ENCODE results near the gene GATAD2A. TPM values are rescaled to one million over a fixed set of nuclear protein-coding genes. Genes with fewer than 3 reads are reported as not detected.
A peak's percentile ranks its signal among the peaks of the same experiment; 100 is the strongest.

GATAD2A gene
- total and polyA plus RNA-seq, 2 donors (not counting 1 experiment from before 2014, with no cell fraction given): 31.7 to 63.5 TPM

GRCh38 chr19:19527371-19527656 lies 121.8 kb downstream of the GATAD2A start:
- peaks cover 5% of the 10 kb centered on the region for H3K36me3 ChIP-seq (ENCODE audit: control insufficient read depth, insufficient read depth, low read length)
- H3K4me3 ChIP-seq (replicated peaks in 1 of 4; ENCODE audit: control extremely low read depth in 1 of 4, insufficient read depth in 1 of 4, low read depth in 3 of 4, low read length in 4 of 4): no peak overlapping the region
- no peak overlapping the region for H3K4me2 ChIP-seq (ENCODE audit: extremely low read depth, insufficient read depth, low read length)
- H3K4me1 ChIP-seq (ENCODE audit: control insufficient read depth, extremely low read depth, insufficient read depth, low read length): no peaks in the 10 kb centered on the region
- no peaks in the 10 kb centered on the region for H3K79me2 ChIP-seq (ENCODE audit: control insufficient read depth, insufficient read depth, low read length)
- H3K27ac ChIP-seq (ENCODE audit: insufficient read depth, low read length): no peak overlapping the region
- TF ChIP-seq CTCF (conservative IDR thresholded peaks at IDR 0.05 in 1 of 2, IDR thresholded peaks at IDR 0.05 in 1 of 2; ENCODE audit: low read depth in 1 of 2, low read length in 2 of 2): no peak
- TF ChIP-seq EZH2 (IDR thresholded peaks at IDR 0.05; ENCODE audit: low read length, missing control alignments): no peak
- H3K9ac ChIP-seq (ENCODE audit: insufficient read depth, low read length): no peak overlapping the region
- H3K27me3 ChIP-seq (ENCODE audit: control insufficient read depth, insufficient read depth, low read length): no peaks in the 10 kb centered on the region
- H4K20me1 ChIP-seq (ENCODE audit: control insufficient read depth, extremely low read depth, insufficient read depth, low read length): no peaks in the 10 kb centered on the region
- DNase-seq (ENCODE audit: low read depth in 2 of 2): no peak
- H2AFZ ChIP-seq (ENCODE audit: low read length): no peak overlapping the region
- H3K9me3 ChIP-seq (ENCODE audit: control insufficient read depth, insufficient read depth, low read depth, low read length): no peaks in the 10 kb centered on the region

GRCh38 chr19:19527674-19528625 lies 122.5 kb downstream of the GATAD2A start:
- no peak overlapping the region for H3K9ac ChIP-seq (ENCODE audit: insufficient read depth, low read length)
- no peak overlapping the region for H3K27ac ChIP-seq (ENCODE audit: insufficient read depth, low read length)
- H3K9me3 ChIP-seq (ENCODE audit: control insufficient read depth, insufficient read depth, low read depth, low read length): no peaks in the 10 kb centered on the region
- H3K4me2 ChIP-seq (ENCODE audit: extremely low read depth, insufficient read depth, low read length): no peak overlapping the region
- H3K36me3 ChIP-seq (ENCODE audit: control insufficient read depth, insufficient read depth, low read length): peaks cover 5% of the 10 kb centered on the region
- TF ChIP-seq CTCF (conservative IDR thresholded peaks at IDR 0.05 in 1 of 2, IDR thresholded peaks at IDR 0.05 in 1 of 2; ENCODE audit: low read depth in 1 of 2, low read length in 2 of 2): no peak
- no peak overlapping the region for H3K4me3 ChIP-seq (replicated peaks in 1 of 4; ENCODE audit: control extremely low read depth in 1 of 4, insufficient read depth in 1 of 4, low read depth in 3 of 4, low read length in 4 of 4)
- H4K20me1 ChIP-seq (ENCODE audit: control insufficient read depth, extremely low read depth, insufficient read depth, low read length): no peaks in the 10 kb centered on the region
- H3K79me2 ChIP-seq (ENCODE audit: control insufficient read depth, insufficient read depth, low read length): no peaks in the 10 kb centered on the region
- DNase-seq (ENCODE audit: low read depth in 2 of 2): no peak
- H3K4me1 ChIP-seq (ENCODE audit: control insufficient read depth, extremely low read depth, insufficient read depth, low read length): no peaks in the 10 kb centered on the region
- H2AFZ ChIP-seq (ENCODE audit: low read length): no peak overlapping the region
- H3K27me3 ChIP-seq (ENCODE audit: control insufficient read depth, insufficient read depth, low read length): no peaks in the 10 kb centered on the region

GRCh38 chr19:19528721-19529490 lies 123.4 kb downstream of the GATAD2A start, which contains the start of gene YJEFN3:
Gene YJEFN3, plus strand, starts transcription at chr19:19528911. Its CDS starts 22 bp downstream, at chr19:19528933.
- no peaks in the 10 kb centered on the region for H3K9me3 ChIP-seq (ENCODE audit: control insufficient read depth, insufficient read depth, low read depth, low read length)
- H3K4me2 ChIP-seq (ENCODE audit: extremely low read depth, insufficient read depth, low read length): no peak within 1 kb of the TSS
- H4K20me1 ChIP-seq (ENCODE audit: control insufficient read depth, extremely low read depth, insufficient read depth, low read length): no peaks in the 10 kb centered on the region
- peaks cover 5% of the 10 kb centered on the region for H3K36me3 ChIP-seq (ENCODE audit: control insufficient read depth, insufficient read depth, low read length)
- H3K27me3 ChIP-seq (ENCODE audit: control insufficient read depth, insufficient read depth, low read length): no peaks in the 10 kb centered on the region
- H3K27ac ChIP-seq (ENCODE audit: insufficient read depth, low read length): no peak within 1 kb of the TSS
- H2AFZ ChIP-seq (ENCODE audit: low read length): no peak within 1 kb of the TSS
- peak in 1 of 2 donors; percentile 62 for DNase-seq (ENCODE audit: low read depth in 2 of 2)
- no peaks in the 10 kb centered on the region for H3K4me1 ChIP-seq (ENCODE audit: control insufficient read depth, extremely low read depth, insufficient read depth, low read length)
- H3K9ac ChIP-seq (ENCODE audit: insufficient read depth, low read length): no peak within 1 kb of the TSS
- no peak for TF ChIP-seq CTCF (conservative IDR thresholded peaks at IDR 0.05 in 1 of 2, IDR thresholded peaks at IDR 0.05 in 1 of 2; ENCODE audit: low read depth in 1 of 2, low read length in 2 of 2)
- H3K4me3 ChIP-seq (replicated peaks in 1 of 4; ENCODE audit: control extremely low read depth in 1 of 4, insufficient read depth in 1 of 4, low read depth in 3 of 4, low read length in 4 of 4): no peak within 1 kb of the TSS
- no peaks in the 10 kb centered on the region for H3K79me2 ChIP-seq (ENCODE audit: control insufficient read depth, insufficient read depth, low read length)

All from fibroblast of lung (primary cell).